Activated CD4-positive, CD25-positive, alpha-beta regulatory T cell treated with anti-CD3 and anti-CD28 coated beads, Interleukin-2, amount 50 U/mL, for 24 hours (primary cell): ENCODE measurements around the gene SBNO1.
"Not testable (repeated sequence)": the region's sequence is repeated elsewhere in the genome, so short reads cannot be mapped to it uniquely, and the experiment has no call there.

Experiments used
- ATAC-seq, 2 donors: fragments of 150-1000 bp; cut with Tn5 transposase; one replicate each; pipeline ENCODE4 v1.10.0; 2021; ENCODE audit warnings: mild to moderate bottlenecking in 1 of 2, moderate library complexity in 1 of 2

Gene SBNO1

DNA sequence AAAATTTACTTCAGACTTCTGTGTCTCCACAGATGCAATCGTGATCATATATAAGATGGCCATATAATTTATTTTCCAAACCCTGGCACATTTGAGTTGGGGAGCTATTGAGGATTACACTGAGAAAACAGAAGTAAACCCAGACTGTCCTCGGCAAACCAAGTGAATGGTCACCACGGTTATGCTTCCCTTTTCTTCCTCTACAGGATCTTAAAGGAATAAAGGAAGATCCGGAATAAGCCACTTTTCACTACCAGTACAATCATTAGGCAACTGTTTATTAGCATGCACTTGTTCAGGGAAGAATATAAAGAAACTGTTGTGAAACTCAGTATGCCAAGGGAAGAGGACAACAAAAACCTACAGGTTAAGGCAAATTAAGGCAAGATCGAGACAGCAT is 27.6 kb downstream of the SBNO1 start:
- no peak for ATAC-seq

DNA sequence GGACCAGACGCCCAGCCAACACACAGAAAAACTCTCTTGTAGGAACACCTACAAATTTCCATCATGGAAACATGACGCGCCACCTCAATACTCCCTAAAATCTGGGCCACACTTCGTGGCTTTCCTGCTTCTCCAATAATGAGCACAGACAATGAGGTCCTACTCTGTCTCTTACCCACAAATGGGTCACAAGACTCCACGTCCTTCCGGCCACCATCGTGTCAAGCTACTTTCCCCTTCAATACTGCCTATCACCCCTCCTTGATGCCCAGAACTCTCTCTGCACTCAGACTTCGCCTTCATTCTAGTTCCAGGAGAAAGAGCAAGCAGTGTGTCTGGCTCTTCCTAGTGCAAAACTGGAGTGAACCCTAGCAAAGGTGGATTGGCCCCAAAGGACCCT is 28.1 kb downstream of the SBNO1 start:
- no peak for ATAC-seq

DNA sequence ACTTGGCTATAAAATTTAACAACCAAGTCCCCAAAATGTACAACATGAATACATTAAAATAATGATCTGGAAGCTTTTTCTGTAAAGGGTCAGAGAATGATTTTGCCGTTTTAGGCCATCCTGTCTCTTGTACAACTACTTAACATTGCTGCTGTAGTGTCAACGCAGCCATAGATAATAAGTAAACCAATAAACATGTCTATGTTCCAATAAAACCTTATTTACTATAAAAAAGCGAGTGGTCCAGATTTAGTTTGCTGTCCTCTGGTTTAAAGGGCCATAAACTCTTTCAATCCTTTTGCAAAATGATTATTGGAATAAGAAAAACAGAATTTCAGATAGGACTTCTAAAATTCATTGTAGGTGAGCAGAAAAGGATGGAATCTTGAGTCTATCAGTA is 29.2 kb downstream of the SBNO1 start:
- no peak for ATAC-seq

DNA sequence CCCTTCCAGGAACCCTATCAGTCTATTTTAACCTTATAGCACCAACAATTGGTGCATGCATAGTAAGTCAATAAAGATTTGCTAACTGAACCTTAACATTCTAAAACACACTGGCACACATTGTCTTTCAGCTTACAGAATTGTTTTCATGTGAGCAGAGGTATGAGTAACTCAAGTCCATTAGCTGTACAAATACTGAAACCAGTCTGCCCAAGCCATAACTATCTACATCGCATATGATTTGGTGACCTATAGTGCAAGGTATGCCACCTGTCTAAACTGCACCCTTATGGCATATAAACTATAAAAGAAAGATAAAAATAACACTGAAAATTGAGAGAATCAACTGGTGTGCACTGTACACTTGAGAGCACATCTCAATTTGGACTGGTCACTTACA is 34.8 kb downstream of the SBNO1 start:
- no peak for ATAC-seq

DNA sequence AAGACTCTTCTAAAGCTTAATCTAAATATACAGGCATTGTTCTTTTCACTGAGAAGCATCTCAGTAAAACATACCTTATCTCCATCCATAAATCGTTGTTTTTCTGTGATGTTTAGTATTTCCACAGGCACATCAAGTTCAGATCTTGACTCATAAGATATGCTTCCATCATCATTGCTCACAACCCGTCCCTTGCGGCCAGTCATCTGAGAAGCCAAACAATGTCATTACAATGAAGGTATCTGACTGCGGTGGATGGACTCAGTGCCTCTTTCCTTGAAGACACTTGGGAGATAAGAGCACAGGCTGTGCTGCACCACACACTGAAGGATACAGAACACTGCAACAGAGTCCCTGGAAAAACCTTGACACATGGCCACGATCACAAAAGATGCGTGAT is 44.8 kb downstream of the SBNO1 start:
- ATAC-seq, result no peak

DNA sequence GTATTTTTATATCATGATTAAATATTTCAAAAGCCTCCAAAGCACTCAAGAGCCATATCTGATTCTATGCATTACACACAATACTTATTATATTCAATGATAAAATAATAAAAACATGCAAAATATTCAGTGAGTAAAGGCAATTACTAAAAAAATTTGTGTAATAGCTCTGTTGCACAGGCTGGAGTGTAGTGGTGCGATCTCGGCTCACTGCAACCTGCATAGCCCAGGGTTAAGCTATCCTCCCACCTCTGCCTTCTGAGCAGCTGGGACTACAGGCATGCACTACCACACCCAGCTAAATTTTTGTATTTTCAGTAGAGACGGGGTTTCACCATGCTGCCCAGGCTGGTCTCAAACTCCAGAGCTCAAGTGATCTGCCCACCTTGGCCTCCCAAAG is 45.4 kb downstream of the SBNO1 start:
- no peak for ATAC-seq

DNA sequence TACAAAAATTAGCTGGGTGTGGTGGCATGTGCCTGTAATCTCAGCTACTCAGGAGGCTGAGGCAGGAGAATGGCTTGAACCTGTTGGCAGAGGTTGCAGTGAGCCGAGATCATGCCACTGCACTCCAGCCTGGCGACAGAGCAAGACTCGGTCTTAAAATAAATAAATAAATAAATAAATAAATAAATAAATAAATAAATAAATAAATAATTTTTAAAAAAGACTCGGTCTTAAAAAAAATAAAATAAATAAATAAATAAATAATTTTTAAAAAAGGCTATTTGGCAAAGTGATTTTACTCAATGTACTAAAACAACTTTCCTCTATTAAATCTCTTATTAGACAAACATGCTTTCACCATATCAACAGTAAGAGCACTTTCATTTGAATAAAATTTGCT is 51.6 kb downstream of the SBNO1 start:
- not testable (repeated sequence) for ATAC-seq

DNA sequence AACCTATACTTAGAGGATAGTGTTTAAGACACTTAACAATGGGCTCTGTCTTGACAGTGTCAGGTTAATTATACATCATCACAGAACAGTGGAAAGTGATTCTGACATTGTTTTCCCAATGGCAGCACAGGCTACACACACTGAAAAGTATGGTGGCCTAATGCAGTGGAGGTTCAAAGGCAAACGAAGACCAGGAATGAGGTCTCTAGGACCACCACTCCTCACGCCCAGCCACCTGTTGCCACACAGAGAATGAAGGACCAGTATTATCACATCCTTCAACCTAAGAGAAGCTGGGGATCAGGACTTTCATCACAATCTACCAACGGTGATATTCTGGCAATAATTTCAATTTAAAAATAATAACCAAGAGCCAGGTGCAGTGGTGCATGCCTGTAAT is 58.4 kb downstream of the SBNO1 start:
- ATAC-seq, result no peak

DNA sequence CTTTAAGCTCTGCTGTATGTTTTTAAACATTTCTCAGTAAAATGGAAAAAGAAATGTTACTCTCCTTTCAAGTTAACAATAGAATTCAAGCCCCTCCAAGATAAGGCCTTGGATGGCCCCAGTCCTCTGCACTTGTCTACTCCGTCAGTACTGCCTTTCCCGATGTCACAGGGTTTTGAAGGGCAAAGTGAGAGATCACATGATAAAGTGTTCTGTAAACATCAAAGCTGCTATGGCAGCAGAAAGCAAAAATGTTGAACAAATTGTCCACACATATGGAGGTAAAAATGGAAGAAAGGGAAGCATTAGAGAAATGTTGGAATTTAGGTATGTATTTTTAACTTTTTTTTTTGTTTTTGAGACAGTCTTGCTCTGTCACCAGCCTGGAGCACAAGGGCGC is 59.5 kb downstream of the SBNO1 start:
- ATAC-seq, result no peak

DNA sequence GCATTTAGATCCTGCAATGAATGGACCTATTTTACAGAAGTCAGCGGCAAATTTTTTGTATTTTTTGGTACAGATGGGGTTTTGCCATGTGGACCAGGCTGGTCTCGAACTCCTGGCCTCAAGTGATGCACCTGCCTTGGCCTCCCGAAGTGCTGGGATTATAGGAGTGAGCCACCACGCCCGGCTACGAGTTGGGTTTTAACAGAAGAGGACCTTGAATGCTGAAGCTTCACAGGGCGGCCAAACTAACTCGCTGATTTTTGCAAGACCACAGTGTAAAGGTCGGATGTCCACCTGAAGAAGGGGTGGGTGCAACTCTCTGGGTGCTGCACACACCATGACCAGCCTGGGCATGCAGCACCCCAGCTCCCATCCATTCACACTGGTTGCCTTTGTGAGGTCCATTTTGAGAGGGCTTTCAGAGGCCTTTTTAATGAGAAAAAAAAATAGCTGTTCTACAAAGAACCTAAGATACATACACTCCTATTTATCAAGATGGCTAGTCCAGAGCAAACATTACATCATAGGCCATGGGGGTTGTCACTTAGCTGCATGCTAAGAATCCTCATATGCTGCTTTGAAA is 71.4 kb downstream of the SBNO1 start:
- ATAC-seq, result no peak

DNA sequence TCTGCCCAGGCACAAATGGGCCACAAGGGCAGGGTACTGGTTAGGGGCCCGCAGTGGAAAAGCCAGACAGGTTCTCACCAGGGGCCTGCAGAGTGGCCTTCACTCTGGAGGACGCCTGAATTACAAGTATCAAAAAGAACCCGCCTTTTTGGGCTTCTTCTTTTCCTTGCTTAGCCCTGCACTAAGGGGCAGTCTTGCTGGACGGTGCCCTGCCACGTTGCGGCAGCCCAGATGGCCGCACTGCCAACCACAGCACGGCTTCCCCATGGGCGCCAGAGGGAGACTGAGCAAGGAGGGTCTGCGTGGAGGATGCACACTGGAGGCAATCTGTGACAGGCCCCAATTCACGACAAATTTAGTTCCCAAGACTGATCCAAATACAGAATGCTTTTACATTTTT is 74.7 kb downstream of the SBNO1 start:
- ATAC-seq, result no peak

DNA sequence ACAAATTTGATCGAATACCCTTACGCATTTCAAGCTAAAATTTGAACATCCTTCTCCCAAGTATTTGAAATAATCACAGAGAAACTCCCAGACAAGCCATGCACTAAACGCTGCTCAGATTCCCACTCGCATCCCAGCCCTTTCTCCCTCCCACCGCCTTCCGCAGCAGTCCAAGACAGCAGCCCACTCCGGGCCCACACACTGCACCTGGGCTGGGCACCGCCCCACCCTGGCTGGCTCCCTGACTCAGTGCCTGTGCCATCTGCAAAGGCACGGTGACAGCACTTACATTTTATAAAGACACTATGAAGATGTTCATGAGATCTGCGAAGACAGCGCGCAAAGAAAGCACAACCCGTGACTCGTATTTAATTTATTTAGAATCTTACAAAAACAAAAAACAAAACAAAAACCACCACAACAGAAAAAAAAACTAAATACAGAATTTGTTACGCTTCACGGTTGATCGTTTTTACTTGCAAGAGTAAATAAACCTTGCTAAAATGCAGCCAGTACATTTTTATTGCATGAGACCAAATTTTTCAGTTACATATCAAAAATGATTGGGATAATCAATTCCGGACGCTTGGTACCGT is 75.8 kb downstream of the SBNO1 start:
- ATAC-seq, result no peak

DNA sequence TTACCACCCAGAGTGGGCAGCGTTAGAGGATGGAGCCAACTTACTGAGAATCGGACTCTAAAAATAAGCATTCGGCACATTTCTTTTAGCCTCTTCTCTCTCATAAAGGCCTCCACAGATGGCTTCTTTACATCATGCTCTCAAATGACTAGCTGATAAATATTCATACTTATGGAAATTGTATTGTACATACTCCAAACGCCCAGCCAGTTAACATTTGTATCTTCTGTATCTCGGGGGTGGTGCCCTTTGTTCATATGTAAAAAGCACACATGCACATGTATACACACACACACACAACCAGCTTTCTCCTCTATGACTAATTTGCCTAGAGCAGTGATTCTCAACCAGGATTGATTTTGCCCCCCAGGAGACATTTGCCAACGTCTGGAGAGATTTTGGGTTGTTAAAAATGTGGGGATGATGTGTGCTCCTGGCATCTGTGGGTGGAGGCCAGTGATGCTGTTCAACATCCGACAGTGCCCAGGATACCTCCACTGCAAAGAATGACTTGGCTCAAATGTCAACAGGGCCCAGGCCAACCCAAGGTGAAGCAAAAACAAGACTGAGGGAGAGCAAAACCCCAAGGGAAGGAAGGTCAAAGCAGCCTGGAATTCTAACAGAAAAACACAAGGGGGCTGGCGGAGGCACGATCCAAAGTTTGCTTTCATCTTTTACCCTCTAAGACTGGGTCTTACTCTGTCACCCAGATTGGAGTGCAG is 77.8 kb downstream of the SBNO1 start:
- ATAC-seq, result no peak

DNA sequence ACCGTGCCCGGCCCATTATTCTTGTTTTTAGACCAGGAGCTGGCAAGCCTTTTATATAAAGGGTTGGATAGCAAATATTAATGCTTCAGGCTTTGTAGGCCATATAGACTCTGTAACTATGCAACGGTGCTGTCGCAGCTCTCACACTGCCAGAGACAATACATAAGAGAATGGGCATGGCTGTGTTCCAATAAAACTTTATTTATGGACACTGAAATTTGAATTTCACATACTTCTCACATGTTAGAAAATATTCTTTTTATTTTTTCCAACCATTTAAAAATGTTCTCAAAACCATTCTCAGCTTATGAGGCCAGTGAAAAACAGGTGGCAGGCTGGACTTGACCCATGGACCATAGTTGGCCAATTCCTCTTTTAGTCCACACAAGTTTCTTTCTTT is 80.0 kb downstream of the SBNO1 start:
- ATAC-seq, result no peak

DNA sequence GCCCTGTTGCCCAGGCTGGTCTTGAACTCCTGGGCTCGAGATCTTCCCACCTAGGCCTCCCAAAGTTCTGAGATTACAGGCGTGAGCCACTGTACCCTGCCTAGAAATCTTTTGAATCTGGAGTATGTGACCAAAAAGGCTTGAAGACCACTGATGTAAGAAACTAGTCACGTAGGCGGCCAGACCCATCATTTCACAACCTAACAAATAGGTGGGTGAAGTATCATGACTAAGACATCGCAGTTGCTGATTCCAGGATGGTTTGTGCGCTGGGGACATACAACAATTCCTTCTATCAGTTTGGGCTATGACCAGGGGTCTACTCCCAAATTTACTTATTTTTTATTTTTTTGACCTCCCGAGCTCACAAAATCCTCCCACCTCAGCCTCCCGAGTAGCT is 81.2 kb downstream of the SBNO1 start:
- no peak for ATAC-seq

DNA sequence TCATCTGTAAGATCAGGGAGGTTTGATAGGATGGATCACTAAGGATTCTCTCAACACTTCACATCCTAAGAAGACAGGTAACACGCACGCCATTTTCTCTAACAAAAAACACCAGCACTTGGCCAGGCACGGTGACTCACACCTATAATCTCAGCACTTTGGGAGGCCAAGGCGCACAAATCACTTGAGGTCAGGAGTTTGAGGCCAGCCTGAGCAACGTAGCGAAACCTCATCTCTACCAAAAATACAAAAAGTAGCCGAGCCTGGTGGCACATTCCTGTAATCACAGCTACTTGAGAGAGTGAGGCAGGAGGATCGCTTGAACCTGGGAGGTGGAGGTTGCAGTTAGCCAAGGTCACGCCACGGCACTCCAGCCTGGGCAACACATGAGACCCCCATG is 82.5 kb downstream of the SBNO1 start:
- no peak for ATAC-seq

DNA sequence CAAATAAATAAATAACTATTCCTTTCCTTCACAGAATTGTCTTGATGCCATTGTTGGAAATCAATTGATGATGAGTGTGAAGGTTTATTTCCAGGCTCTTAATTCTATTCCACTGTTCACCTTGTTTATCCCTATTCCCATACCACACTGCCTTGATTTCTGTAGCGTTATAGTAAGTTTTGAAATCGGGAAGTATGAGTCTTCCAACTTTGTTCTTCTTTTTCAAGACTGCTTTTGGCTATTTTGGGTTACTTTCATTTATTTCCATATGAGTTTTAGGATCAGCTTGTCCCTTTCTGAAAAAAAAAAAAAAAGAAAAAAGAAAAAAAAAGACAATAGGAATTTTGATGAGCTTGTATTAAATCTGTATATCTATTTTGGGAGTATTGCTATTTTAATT is 83.7 kb downstream of the SBNO1 start:
- no peak for ATAC-seq

DNA sequence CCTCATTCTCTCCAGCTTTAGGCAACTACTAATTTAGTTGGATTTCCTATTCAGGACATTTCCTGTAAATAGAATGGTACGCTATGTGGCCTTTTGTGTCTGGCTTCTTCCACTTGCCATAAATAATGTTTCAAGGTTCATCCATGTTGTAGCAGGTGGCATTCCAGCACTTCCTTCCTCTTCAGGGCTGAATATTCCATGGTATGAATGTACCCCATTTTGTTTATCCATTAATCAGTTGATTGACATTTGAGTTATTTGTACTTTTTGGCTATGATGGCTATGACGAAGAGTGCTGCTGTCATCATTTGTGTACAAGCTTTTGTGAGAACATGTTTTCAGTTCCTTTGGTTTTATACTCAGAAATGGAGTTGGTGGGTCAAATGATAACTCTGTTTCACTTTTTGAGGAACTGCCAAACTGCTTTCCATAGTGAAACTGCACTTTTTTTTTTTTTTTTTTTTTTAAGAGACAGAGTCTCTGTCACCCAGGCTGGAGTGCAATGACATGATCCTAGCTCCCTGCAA is 86.5 kb downstream of the SBNO1 start:
- peak; percentile 72 to 75 for ATAC-seq

DNA sequence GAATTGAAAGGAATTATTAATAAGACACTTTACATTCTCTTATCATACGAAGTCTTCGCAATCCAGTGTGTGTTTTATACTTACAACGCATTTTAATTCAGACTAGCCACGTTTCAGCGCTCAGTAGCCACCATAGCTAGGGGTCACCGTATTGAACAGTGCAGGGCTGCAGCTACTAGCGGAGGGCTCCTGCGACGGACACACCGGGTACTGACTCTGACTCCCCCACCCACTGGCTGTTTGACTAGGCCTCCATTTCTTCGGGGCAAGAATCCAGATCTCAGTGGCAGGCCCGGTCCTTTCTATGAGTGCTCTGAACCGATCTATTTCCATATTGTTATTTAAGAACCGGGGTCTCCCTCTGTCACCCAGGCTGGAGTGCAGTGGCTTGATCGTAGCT is 91.5 kb downstream of the SBNO1 start:
- no peak for ATAC-seq

DNA sequence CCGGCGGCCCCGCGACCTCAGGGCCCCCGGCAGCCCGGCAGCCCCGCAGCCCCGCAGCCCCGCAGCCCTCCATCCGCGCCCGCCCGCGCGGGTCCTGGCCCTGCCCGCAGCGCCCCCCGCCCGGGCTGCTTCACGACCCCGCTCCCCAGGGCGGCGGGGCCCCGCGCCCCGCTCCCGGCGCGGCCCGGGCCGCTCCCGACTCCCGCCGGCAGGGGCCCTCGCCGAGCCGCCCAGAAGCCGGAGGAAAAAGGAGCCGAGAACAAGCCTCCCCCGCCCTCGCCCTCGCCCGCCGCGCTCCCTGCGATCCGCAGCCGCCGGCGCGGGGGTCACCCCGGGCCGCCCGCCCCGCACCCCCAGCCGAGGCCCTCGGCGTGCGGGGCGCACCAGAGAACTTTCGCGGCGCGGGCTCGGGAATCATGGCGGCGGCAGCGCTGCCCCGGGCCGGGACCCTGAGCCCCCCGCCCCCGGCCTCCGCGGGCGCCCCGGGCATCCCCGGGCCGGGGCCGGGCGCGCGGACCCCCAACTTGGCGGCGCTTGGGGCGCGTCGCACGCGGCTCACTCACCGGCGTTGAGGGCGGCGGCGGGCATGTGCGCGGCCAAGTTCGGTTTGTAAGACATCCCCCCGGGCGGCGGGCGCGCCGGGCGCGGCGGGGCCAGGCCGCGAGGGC is 93.5 kb downstream of the SBNO1 start:
- ATAC-seq, result peak; percentile 80 to 84

DNA sequence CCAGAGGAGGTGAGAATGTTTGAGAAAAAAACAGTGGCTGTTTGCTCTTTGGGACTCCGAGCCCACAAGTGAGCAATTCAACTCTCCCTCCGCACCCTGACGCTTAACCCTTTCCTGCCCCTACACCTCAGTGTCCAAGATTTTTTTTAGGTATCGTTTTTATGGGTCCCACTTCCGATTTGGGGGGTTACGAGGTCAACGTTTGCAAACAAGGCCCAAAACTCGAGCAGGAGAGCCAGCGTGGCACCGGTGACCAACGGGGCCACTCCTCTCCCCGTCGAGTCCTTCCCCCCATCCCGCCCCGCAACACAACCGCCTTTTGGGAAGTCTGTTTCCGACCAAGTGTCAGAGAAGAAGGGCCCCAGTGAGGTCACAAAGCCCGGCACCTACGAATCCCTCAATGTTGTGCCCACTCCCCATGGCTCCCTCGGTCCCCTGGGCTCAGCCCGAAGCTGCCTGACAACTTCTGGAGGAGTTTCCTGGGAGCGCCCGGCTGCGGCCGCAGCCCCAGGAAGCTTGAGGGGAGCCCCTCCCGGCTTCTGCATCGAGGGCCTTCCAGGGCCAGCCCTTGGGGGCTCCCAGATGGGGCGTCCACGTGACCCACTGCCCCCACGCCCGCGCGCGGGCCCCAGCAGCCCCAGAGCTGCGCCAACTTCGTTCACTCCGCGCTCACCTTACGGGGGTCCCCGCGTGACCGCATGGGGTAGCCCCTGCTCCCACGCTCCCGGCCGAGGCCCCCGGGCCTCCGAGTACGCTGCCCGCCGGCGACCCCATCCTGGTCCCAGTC is 94.2 kb downstream of the SBNO1 start:
- ATAC-seq, result no peak

DNA sequence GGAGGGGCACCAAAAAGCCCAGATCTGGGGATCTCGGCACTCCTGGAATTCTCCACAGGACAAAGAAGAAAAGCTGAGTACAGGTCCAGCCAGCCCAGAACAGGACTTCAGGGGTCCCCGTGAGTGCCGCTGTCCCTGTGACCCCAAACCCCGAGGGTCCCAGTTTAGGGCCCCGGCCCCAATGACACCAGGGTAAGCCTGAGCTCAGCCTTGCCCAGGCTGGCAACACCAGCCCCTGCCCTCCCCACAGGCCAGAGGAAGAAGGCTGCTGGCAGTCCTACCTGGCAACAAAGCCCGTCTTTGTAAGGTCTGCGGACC is 94.8 kb downstream of the SBNO1 start:
- ATAC-seq, result no peak

DNA sequence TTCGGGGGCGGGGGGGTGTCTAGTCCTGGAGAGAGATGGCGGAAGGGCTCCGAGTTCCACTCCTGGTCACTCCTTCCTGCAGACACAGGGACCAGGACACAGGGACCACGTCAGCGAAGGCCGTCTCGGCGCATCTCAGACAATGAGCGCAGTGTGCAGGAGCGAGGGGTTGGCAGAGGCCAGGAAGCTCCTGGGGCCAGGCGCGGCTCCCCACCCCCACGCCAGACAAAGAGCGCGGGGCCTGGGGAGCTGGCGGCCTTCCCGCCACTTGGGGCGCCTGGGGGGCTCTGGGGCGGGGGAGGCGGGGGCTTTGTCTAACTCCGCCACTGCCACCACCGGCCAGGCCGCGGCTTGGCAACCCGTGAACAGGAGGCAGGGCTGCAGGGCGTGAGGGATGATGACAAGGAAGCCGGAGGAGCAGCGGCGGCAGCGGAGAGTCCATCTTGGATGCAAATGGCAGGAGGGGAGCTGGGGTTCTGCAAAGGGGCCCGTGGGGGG is 95.2 kb downstream of the SBNO1 start:
- ATAC-seq, result no peak
